GM19468 (cell line): ENCODE data around the gene TFE3.

Experiments used
- ATAC-seq: cut with Tn5 transposase; IDR thresholded peaks from one replicate; pipeline ENCODE4 v1.9.1; 2021; ENCODE audit warnings: mild to moderate bottlenecking, moderate library complexity, moderate number of reproducible peaks; ENCODE audit not compliant: unreplicated experiment; ENCODE audit errors: extremely low read depth

The TFE3 gene, protein sequence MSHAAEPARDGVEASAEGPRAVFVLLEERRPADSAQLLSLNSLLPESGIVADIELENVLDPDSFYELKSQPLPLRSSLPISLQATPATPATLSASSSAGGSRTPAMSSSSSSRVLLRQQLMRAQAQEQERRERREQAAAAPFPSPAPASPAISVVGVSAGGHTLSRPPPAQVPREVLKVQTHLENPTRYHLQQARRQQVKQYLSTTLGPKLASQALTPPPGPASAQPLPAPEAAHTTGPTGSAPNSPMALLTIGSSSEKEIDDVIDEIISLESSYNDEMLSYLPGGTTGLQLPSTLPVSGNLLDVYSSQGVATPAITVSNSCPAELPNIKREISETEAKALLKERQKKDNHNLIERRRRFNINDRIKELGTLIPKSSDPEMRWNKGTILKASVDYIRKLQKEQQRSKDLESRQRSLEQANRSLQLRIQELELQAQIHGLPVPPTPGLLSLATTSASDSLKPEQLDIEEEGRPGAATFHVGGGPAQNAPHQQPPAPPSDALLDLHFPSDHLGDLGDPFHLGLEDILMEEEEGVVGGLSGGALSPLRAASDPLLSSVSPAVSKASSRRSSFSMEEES

GRCh38 chrX:49043220-49043986, at the start of gene TFE3:
Gene TFE3 (minus strand): TSS chrX:49043357. CDS start chrX:49043226, 131 bp downstream.
- peak; percentile 73 for ATAC-seq

- ATAC-seq, result no peak
Measured at GRCh38 chrX:49089553-49089952, 46.4 kb upstream of the TFE3 start.

DNA sequence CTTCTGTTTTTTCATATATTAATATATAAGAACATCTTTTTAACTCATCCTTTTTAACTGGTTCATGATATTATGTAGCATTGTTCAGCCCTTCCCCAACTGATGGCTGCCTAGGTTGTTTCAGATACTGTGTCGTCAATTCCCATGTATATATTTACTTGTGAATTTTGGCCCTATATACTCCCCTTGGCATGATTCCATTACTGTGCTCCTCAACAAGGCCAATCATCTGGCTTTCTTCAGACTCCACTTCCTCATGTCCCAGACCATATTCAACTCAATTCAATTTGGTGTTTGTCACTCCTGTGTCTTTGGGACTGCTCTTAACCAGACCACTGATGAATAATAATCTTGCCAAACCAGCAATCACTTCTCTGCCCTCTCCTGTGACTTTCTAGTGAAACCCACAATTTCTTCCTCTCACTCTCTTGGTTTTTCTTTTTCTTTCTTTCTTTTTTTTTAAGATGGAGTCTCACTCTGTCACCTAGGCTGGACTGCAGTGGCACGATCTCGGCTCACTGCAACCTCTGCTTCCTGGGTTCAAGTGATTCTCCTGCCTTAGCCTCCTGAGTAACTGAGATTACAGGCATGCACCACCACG, 39.2 kb upstream of the TFE3 start:
- ATAC-seq, result no peak

DNA sequence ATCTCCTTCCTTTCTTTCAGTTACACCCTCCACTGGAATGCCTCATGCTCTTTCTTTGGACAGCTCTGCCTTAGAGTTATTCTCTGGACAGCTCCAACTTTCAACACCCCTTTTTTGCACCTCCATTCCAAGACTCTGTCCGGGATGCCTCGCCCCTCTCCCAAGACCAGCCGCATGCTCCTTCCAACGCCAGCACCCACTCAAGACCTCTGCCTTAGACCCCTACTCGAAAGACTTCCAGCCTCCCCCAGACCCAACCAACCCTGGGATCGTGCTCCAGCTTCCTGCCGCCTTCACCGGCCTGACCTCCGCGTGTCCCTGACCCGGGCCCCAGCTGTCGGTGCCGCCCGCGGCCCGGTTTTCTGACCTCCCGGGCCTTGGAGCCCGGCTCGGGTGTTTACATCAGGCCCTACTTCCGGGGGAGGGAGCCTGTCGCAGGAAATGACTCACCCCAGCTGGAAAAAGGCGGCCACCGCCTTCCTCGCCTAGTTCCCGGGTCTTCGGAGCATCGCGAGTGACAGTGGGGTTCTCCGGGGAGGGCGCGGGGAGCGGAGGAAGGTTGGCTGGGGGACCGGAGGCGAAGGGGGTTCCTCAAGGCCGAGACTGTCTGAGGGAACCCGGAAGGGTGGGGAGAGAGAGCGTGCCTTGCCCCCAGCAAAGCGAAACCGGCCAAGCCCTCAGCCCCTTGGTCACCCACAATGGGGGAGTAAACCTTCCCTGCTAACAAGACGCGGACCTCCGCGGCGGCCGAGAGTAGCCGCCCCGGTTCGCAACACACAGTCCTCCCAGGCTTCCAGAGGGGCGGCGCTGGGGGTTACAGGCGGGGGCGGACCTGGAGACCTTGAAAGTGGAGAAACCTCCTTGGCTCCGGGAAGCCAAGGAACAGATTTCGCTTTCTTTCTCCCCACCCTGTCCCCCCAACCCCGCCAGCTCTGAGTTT, 36.6 kb upstream of the TFE3 start, which contains the start of gene WDR45:
WDR45 (minus strand) TSS at position 399 of the 940 bp plus-strand sequence. CDS start 1,792 bp downstream, outside the sequence.
- peak; percentile 23 for ATAC-seq

DNA sequence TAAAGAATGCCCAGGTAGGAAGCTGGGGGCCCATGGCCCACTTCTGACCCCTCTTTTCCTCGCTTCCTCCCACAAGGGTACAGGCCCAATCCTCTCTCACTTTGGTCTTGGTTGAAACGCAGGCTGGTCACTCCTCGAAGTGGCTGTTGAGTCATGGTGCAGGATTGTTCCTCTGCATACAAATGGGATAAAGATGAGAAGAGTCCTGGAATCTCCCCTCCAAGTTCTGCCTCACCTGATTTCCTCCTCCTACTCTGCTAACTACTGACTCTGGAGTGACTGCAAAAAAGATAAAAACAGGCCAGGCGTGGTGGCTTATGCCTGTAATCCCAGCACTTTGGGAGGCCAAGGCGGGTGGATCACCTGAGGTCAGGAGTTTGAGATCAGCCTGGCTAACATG, 34.8 kb upstream of the TFE3 start:
- ATAC-seq, result no peak

DNA sequence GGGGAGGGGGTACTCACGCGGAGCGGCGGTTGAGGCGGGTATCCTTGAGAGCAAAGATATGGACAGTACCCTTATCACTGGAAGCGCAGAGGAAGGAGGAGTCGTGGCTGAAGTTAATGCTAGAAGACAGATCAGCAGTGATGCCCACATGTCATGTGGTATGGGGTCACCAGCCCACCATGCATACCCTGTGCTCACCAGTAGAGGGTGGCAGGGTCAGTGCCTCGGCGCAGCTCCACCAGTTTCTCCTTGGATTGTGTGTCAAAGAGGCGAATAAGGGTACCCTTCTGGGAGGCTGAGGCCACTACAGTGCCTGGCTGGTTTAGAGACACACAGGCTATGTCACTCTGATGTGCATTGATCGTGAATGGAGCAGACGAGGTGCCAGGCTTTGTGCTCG, 32.2 kb upstream of the TFE3 start:
- no peak for ATAC-seq

- ATAC-seq, result peak; percentile 54
Measured at GRCh38 chrX:49073601-49074575, 30.7 kb upstream of the TFE3 start, which contains the start of gene PRAF2. Gene PRAF2 (minus strand): TSS chrX:49074002. CDS start chrX:49073987, 15 bp downstream.

GRCh38 chrX:49072712-49073095, 29.5 kb upstream of the TFE3 start:
- no peak for ATAC-seq

DNA sequence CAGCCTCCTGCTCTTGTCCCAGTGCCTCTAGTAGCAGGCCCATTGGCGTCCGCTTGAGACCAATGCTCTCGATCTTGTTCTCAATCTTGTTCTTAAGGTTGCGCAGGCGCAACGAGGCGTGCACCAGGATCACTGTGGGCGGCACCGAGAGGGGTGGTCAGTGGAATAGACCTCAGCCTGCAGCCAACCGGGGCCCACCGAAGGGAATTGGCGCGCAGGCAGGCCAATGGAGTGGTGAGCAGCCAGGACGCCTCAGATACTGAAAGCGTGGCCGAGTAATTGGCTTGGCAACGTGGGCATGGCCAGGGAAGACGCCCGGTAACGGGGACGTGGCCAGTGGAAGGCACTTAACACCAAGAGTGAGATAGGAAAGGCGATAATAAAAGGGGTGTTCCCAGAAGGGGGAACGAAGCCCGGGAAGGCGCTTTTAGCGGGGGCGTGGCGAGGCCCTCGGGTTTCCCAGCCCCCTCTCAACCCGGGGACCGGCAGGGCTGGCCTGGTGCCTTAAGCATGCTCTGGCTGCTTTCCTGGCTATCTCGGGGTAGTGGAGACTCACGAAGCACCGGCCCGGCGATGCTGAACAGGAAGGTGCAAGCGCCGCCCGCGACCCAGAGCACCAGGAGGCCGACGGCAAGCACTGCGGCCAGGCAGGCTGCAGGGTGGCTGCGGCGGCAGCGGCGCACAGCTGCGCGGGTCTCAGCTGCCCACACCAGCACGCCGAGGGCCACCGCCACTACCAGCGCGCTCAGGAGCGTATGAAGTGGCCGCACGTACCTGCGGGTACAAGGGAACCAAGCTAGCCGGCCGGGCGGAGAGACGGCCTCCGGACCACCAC, 28.9 kb upstream of the TFE3 start:
- no peak for ATAC-seq

DNA sequence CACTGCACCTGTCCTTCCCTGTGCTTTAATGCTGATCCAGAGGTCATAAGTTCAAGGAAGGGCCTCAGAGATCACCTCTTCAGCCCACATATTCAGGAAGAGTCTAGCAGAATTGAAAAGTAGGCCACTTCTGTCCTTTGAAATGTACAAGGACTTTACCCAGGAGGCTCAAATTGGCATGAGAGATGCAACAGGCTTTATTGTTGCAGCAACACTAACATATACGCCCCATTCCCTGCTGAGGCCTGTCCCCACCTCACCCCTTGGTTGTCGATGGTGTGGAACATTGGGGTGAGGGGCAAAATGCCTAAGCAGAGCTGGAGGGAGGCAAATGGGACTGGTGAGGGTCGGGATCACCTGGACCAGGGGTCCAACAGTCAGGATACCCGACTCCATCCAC, 27.8 kb upstream of the TFE3 start:
- no peak for ATAC-seq

GRCh38 chrX:49069038-49069437, 25.9 kb upstream of the TFE3 start:
- ATAC-seq, result no peak

DNA sequence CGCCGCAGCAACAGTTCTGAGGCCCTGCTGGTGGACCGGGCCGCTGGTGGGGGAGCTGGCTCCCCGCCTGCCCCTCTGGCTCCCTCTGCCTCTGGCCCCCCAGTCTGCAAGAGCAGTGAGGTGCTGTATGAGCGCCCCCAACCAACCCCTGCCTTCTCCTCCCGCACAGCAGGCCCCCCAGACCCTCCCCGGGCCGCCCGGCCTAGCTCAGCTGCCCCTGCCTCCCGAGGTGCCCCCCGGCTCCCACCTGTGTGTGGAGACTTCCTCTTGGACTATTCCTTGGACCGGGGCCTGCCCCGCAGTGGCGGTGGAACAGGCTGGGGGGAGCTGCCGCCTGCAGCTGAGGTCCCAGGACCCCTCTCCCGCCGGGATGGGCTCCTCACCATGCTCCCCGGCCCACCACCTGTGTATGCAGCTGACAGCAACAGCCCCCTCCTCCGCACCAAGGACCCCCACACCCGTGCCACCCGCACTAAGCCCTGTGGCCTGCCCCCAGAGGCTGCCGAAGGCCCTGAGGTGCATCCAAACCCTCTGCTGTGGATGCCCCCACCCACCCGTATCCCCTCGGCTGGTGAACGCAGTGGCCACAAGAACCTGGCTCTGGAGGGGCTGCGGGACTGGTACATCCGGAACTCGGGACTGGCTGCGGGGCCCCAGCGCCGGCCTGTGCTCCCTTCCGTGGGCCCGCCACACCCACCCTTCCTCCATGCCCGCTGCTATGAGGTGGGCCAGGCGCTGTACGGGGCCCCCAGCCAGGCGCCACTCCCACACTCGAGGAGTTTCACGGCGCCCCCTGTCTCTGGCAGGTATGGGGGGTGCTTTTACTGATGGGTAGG, 24.3 kb upstream of the TFE3 start:
- no peak for ATAC-seq

GRCh38 chrX:49066690-49067089, 23.5 kb upstream of the TFE3 start:
- no peak for ATAC-seq

DNA sequence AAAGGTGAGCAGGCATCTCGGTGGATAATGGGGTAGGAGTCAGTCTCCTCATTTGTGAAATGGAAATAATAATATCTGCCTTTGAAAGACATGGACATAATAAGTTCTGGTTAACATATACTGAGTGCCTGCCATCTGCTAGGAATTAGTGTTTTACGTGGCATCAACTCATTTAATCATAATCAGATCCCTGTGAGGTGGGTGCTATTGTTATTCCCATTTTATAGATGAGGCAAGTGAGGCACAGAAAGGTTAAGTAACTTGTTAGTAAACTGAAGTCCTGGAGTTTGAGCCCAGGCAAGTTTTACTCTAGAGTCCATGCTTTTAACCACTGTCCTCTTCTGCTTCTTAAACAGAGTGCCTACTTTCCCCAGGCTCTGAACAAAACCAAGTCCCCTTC, 23.1 kb upstream of the TFE3 start:
- ATAC-seq, result no peak

DNA sequence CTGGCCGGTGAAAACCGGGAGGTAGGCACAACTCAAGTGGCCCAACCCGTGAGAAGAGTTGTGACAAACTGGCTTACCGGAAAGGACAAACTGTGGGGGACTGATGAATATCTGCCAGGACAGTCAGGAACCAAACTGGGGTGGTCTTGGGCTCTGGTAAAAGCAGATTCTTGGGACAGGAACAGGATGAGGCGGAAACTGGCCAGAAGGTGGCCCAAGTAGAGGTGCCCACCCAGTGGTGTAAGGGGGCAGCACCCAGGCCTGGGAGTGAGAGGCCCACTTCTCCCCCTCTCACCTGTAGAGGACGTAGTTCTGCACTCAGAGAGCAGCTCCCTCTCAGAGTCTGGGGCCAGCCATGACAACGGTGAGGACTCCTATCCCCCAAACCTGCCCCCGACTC, 21.6 kb upstream of the TFE3 start:
- ATAC-seq, result no peak

DNA sequence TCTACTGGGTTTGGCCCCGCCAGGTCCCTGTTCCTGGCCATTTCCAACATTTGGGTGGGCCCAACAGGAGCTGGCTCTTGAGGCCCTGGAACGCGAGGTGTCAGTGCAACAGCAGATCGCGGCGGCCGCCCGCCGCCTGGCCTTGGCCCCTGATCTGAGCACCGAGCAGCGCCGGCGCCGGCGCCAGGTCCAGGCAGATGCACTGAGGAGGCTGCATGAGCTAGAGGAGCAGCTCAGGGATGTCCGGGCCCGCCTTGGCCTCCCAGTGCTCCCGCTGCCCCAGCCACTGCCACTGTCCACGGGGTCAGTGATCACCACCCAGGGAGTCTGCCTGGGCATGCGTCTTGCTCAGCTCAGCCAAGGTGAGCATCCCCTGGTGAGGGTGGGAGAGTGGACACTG, 21.1 kb upstream of the TFE3 start:
- no peak for ATAC-seq

DNA sequence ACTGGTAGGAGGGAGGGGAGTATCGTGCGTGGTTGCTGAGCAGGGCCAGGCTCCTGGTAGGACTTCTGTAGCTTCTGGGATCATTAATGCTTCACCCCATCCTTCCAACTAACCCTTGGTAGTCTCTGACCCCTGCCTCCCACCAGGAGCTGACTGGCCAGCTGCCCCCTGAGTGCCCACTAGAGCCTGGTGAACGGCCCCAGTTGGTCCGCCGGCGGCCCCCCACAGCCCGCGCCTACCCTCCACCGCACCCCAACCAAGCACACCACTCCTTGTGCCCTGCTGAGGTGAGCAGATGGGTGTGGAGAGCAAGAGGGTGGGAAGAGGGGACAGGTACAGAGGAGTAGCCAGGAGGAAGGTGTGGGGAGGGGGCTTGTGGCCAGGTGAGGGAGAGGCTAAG, 20.6 kb upstream of the TFE3 start:
- no peak for ATAC-seq
